GM18861 (cell line): ENCODE data around the gene NETO1.

Experiments used
- ATAC-seq: cut with Tn5 transposase; IDR thresholded peaks from one replicate; pipeline ENCODE4 v1.9.1; 2021; ENCODE audit not compliant: unreplicated experiment

Gene NETO1

GRCh38 chr18:72727776-72728175 is 140.0 kb downstream of the NETO1 start:
- no peak for ATAC-seq

- ATAC-seq = no peak
Measured at GRCh38 chr18:72727038-72727655, 140.6 kb downstream of the NETO1 start.

DNA sequence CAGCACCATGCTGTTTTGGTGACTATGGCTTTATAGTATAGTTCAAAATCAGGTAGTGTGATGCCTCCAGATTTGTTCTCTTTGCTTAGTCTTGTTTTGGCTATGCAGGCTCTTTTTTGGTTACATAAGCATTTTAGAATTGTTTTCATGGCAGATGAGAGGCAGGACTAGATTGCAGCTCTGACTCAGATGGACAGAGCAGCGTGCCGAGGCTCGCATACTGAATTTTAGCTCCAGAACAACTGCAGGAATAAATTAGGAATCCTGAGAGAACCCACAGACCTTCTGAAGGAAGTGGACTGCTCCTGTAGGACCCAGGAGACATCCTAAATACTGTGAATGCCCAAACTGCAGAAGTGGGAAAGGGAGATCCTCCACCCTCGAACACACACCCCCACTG is 141.6 kb downstream of the NETO1 start:
- ATAC-seq = no peak

DNA sequence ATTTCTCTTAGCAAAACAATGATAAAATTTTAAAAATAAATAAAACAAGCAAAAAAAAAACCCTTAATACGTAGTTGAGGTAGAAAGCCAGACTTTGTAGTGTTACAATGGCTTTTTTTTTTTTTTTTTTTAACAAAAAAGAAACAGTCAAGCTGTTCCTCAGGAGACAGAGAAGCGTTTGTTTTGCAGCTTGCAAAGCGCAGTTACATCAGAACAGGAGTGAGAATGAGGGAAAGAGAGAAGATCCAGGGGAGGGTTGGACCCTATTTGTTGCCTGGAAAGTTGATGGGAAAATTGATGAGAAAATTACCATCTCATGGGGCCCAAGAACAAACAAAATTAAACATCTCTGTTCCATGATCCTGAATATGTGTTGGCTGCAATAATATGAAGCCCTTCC is 146.5 kb downstream of the NETO1 start:
- no peak for ATAC-seq

GRCh38 chr18:72720116-72720515 is 147.7 kb downstream of the NETO1 start:
- ATAC-seq = no peak

DNA sequence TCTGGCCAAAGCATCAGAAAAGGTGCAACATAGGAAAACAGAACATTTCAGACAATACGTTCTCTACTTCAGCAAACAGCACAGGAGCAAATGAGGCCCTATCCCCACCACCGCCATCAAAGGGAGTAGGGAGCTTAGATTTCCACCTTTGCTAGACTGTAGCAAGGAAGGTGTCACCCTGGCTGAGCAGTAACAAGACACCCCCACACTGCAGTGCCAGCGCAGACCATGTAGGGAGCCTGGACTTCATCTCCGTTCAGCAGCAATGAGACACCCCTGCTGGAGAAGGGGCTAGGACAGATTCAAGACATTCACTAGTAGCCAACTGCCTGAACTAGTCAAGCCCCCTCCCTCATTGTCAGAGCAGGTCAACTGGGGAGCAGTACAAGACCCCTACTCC is 163.6 kb downstream of the NETO1 start:
- ATAC-seq = no peak

DNA sequence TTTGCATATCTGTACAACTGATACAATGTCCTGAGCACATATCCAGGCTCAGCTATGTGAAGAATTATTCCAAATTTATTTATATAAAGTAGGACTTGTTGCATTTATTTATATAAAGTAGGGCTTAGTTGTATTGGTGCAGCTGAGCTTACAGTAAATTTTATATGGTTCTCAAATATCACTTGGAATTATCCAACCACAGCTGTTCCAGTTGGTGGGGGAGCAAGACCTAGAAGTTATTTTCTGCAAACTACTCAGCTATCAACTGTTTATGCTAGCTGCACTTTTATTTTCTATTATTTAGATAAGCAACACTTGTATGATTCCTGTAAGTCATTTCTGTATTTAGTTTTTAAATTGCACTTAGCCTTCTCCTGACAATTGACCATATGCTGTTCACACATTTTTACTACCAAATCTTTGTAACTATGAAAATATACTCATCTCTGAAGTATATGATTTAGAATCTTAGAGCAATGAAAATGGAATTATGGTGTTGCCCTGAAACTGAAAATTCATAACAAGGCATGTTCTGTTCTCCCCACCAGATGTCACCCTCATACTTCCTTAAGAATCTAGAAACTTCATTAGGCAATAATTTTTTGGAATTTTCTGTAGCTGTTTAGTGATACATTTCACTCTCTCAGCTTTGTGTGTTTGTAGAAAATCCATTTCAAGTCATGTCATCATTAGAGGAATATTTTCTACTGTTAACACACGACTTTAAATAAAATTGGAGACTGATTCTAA is 166.7 kb downstream of the NETO1 start:
- no peak for ATAC-seq

GRCh38 chr18:72697706-72698105 is 170.1 kb downstream of the NETO1 start:
- ATAC-seq = no peak

DNA sequence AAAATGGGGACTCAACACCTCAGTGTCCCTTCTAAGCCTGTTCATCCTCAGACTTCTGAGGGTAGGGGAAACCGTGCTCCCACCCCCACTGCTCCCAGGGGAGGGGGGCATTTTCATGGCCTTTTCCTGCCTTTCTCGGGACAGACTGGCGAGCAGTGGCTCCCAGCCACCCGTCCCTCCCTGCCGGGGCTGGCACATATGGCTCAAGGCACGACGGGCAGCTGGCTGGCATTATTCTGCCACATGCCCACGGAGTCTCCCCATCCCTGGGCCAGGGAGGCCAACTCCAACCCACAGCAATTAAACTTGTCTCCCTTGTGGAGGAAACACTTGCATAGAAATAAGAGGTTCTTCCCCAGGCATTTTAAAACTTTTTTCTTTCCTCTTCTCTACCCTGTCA is 175.2 kb downstream of the NETO1 start:
- ATAC-seq = no peak
